GM19351 (cell line): ENCODE measurements around the gene CALY.

Source experiments
- ATAC-seq: cut with Tn5 transposase; IDR thresholded peaks from one replicate; pipeline ENCODE4 v1.9.1; 2021; ENCODE audit warnings: mild to moderate bottlenecking, moderate library complexity; ENCODE audit not compliant: unreplicated experiment

The CALY gene

DNA sequence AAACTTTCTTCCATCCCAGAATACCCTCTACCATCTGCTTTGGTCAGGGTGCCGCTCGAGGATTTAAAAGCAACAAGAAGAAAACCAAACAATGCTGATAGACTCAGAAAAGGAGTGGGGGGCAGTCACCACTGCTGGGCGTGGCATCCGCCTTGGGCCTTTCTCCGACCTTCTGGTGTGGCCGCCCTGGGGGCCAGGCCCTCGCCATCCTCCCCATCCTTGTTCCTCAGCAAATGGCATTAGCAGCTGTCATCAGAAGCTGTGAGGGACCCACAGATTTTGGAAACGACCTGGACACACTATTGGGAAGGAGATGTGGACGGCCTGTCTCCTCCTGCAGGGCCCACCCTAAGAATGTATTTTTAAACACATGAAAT lies 23.9 kb downstream of the CALY start:
- no peak for ATAC-seq

DNA sequence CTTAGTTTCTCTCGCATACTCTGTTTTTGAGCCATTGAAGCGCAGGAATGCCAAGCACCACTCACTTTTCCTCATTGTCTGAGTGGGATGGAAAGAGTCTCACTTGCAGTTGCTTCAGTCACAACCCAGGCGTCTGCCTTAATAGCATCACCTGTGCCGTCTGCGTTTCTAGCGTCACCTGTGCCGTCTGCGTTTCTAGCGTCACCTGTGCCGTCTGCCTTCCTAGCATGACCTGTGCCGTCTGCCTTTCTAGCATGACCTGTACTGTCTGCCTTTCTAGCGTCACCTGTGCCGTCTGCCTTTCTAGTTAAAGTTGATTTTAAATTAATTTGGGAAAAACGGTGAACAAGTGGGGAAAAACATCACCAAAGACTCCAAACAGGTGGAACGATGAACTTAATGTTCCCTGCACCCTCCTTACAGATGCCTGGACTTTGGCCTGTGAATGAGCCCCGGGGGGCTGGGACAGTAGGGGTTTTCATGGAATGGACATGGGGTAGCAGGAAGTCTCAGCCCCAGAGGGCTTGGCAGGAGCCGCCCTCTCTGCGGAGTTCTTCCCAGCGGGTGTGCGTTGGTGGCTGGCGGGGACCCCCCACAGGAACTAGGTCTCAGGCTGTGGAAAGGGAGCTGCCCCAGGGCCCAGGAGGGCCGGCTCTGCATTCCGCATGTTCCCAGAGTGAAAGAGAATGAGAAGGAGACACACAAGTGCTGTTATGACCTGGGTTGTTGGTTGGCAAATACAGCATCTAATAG lies 24.5 kb downstream of the CALY start:
- no peak for ATAC-seq

DNA sequence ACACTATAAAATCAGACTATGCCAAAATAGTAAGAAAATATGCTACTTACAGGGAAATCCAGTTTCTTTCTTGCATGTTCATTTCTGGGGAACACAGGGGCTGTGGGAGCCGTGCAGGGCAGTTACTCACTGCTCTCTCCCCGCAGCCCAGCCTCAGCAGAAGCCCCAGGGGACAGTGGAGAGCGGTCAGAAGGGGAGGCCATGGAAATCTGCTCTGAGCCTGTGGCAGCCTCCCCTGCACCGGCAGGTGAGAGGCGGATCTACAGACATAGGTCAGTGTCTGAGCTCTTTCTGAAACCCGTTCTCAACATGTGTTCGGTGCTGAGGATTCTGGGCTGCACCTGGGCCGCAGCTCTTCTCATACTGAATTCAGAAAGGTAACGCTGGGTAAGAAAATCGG lies 25.1 kb downstream of the CALY start:
- no peak for ATAC-seq

DNA sequence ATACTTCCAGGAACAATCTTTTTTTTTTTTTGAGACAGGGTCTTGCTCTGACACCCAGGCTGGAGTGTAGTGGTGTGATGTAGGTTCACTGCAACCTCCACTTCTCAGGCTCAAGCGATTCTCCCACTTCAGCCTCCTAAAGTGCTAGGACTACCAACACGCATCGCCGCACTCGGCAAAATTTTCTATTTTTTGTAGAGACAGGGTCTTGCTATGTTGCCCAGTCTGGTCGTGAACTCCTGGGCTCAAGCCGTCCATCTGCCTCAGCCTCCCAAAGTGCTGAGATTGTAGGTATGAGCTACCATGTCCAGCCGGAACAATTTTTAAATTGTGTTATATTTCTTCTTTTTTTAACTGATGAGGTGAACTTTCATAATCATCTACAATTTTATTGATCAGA lies 25.9 kb downstream of the CALY start:
- ATAC-seq: no peak

DNA sequence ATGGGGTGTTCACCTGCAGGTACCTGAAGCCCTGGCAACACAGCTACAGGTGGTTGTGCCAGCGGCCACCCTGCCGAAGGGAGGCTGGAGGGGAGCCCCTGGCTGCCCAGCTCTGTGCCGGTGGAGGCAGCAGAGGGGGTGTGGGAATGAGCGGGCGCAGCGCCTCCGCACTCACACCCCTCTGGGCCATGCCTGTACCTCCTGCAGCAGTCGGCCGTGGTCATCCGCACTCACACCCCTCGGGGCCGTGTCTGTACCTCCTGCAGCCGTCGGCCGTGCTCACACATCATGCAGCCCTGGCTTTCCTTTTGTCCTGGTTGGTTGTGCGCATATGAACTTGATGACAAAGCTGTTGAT lies 26.3 kb downstream of the CALY start:
- ATAC-seq: no peak

DNA sequence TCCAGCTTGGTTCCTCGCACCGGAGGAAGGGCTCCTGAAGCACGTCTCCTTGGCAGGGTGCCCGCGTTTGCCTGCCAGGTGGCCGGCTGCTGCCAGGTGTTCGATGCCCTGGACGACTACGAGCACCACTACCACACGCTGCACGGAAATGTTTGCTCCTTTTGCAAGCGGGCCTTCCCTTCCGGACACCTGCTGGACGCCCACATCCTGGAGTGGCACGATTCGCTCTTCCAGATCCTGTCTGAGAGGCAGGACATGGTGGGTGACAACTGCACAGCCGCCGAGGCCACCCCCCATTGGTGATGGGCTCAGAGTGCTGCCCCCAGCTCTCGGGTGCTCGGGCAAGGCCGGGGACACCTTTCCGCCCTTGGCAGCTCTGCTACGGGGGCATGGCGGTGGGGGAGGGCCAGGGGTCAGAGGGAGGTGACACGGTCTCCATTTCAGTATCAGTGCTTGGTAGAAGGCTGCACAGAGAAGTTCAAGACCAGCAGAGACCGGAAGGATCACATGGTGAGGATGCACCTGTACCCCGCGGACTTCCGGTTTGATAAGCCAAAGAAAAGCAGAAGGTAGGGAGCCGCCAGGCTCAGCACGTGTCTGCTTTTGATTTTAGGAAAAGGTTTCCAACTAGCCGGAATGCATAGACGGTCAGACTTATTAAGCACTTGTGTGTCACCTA lies 26.8 kb downstream of the CALY start:
- no peak for ATAC-seq

DNA sequence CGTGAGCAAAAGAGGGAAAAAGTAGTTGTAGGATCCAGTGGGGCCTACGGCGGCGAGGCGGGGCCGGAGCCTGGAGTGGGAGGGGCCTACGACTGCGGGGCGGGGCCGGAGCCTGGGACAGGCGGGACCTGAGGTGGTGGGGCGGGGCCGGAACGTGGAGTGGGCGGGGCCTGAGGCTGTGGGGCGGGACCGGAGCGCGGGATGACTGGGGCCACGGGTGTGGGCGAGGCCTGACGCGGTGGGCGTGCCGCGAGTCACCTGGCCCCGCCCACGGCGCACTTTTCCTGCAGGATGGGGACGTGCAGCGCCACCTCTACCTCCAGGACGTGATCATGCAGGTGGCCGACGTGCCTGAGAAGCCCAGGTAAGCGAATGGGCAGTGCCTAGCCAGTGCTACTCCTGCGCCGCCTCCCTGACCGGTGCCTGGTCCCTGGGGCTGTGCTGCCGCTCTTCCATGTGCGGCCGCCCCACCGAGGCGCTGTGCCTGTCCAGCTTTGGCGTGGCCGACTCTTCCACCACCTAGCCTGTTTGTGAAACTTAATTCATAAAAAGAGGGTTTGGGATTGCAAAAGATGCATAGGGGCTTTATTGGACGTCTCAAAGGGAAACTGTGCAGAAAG lies 27.5 kb downstream of the CALY start:
- peak; percentile 65 for ATAC-seq

DNA sequence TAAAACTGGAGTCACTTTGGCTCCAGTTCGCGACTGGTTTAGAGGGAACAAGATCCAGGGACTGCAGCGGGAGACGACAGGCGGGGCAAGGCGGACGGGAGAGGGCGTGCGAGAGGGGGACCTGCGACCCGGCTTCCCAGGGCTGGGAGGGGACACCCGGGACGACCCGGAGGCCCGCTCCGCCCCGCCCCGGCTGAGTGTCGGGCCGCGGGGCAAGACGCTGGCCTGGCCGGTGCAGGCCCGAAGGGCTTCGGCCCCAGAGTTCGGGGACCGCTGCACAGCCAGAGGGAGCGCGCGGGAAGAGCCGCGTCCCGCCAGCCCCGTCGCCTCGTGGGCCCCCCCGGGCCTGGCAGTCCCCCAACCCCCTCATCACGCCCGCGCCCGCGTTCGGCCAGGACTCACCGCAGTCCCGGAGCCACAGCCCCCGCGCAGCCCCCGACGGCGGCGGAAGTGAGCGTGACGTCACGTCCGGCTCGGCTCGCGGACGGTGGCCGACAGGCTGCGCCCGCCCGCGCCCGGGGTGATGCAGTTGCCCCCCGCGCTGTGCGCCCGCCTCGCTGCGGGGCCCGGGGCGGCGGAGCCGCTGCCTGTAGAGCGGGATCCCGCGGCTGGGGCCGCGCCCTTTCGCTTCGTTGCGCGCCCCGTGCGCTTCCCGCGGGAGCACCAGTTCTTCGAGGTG lies 28.1 kb downstream of the CALY start, which contains the start of the genes TUBGCP2 and ZNF511:
TUBGCP2 (minus strand) TSS at position 452 of the 679 bp plus-strand sequence. CDS start 5,931 bp downstream, outside the sequence.
ZNF511 (plus strand) TSS at position 494 of the 679 bp plus-strand sequence; CDS start at position 524, 30 bp downstream.
- peak; percentile 70 for ATAC-seq

DNA sequence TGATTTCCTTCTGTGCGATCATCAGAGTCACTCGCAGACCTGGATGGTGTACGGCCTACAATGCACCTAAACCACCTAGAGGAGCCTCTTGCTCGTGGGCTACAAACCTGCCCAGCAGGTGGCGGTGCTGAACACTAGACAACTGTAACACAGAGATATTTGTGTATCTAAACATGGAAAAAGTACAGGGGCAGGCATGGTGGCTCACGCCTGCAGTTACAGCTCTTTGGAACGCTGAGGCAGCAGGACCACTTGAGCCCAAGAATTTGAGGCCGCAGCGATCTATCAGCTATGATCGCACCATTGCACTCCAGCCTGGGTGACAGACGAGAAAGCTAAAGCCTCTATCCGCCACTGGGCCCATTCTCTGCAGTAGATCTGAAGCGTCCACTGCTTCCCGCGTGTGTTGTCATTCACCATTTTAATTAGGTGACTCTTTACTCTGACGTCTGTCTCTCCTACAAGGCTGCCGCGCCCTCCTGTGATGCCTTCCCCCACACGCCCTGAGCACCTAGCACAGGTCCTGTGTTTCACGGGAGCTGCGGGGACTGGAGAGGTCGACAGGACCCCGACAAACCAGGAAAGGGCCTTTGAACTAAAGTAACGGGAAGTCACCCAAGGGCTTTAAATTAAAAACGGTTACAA lies 28.8 kb downstream of the CALY start:
- ATAC-seq: peak; percentile 54

DNA sequence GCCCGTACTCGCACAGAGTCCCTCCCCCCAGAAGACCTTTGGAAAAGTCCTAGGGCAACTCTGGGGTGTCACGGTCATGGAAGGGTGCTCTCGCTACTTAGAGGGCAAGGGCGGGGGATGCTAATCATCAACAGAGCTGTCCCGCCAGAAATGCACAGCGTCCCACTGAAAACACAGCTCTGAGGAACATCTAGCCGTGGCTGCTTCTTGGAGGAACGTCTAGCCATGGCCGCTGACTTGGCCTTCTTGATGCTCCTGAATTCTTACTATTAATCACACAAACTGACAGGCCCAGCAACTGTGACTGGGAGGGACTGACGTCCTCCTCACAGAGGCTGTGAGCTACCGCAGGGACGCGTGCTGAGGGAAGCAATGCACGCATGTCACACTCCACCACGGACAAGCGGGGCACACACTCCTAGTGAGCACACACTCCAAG lies 29.7 kb downstream of the CALY start:
- ATAC-seq: no peak

DNA sequence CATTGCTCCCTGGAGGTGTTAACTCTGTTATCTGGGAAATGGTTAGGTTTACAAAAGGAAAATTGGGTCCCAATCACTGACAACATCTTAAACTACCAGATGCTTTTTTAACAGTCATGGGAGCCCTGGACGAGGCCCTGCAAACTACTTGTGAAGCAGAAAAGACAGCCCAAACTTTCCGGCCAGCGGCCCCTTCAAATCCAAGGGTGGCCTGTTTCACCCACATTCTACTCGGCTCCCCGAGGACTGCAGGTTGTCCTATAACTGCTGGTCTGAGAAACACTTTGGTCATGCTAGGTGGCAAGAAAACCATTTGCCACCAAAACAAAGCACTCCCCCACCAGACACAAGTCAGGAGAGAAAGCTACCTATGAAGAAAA lies 30.6 kb downstream of the CALY start:
- ATAC-seq: no peak

DNA sequence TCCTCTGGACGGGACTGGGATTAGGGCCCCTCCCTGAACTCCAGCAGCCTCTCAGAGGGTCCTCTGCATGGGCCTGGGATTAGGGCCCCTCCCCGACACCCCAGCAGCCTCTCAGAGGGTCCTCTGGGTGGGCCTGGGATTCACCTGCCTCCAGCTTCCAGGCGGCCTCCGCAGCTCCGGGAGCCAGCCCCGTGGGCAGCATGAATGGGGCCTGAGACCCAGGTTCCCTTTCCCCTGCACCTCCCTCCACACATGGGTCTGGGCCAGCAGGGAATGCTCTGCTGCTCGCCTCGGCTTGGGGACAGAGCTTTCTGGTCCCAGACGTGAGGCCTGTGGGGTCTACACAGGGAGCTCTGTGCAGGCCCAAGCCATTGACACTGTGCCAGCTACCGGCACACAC lies 33.5 kb downstream of the CALY start:
- no peak for ATAC-seq

DNA sequence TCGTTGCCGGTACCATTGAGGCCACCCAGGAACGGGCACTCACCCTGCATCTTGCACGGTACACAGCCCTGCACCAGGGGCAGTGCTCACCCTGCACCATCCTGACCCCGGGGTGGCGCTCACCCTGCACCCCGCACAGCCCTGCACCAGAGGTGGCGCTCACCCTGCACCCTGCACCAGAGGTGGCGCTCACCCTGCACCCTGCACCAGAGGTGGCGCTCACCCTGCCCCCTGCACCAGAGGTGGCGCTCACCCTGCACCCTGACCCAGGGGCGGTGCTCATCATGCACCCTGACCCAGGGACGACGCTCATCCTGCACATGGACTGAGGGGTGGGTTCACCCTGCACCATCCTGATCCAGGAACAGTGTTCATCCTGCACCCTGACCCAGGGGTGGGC lies 34.5 kb downstream of the CALY start:
- no peak for ATAC-seq

DNA sequence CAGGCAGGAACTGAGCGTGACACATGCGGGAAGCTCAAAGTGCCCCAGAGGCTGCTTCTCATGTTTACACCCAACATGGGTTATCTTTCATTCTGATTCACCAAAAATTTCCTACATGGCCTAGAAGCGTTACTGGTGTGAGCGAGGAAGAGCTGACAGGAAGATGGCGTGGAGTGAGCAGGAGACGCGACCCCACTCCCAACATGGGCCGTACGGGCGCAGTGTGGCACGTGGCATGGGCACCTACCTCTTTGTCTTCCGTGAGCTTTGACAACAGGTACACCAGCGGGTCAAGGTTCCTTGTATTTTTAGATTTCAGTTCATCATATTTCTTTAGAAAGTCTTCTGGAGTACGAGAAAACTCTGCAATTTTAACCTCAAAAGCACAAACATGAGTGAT lies 37.0 kb downstream of the CALY start:
- no peak for ATAC-seq

DNA sequence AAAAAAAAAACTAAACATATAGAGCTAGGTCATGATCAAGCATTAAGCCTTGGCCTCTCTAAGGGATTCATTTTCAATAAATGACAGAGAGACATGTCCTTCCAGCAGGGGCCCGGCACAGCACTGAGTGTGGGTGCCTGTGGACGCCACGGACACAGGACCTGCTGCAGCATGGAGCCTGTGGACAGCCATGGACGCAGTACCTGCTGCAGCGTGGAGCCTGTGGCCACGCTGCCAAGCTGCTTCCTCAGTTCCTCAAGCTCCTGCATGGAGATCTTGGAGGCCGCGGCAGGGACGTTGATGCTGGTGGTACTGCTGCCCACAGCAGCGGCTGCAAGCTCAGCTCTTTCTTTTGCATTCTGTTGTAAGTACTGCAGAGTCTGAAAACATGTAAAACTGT lies 37.5 kb downstream of the CALY start:
- ATAC-seq: no peak

DNA sequence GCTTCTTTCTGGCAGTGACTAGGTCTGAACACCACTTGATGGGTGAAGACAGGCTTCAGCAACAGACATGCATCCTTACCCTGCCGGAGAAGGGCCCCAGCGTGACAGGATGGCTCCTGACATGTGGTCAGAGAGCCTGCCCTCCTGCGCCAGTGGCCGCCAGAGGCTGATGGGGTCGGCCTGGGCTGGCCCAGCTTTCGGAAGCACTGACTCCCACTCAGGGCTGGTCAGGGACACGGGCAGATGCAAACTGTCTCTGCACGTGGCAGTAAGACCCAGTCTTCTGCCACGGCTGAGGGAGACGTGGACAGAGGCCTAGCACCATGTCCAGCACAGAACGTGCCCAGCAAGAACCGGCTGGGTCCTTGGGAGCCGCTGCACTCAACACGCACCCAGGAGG lies 38.2 kb downstream of the CALY start:
- no peak for ATAC-seq

DNA sequence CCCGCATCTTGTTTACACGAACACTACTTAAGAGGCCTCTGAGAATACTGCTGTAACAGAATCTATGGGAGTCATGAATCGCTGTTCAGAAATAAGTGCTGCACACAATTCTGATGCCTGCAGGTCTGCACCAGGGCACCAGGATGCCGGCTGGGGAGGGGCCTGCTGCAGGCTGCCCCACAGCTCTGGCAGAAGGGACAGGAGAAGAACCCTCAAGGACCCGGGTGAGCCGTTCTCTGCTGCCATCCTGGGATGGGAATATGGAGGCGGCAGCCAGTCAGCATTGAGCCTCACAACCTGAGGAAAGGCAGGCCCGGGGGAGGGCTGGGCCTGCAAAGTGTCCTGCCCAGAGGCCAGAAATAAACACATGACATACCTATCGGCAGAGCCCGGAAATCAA lies 39.2 kb downstream of the CALY start:
- ATAC-seq: no peak

DNA sequence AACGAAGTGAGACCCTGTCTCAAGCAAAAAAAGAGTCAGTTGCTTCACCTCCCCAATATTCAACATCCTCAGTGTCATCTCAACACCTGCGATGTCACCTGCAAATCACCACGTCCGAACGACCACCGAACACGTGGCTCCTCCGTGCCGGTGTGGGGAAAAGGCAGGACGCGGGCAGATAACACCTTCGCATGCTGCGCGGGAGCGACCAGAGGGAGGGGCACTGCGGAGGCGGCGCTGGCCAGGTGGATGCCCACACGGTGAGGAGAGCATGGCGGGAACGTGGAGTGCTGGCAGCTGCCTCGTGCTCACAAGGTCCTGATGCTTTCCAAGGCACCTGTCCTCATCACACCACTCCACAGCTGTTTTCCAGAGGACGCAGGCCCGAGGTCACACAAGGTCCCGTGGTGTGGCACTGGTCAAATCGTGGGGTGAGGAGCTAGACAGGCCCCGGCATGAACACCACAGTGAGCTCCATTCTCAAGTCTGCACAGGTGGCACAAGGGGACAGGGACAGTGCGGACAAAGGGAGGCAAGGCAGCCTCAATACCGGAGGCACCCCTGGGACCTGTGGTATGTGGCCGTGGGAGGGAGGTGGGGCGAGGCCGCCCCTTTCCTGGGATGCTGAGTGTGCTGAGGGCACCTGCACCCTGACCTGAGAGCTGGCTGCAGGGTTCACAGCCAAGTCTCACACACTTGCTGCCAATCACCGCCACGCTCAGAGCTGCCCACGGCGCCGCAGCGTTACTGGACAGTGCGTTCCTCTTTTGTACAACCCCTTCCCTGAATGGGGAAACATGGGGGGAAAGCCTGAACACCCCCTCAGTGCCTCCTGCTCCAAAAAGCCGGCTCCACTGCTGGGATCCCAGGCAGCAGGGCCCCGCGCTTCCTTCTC lies 41.0 kb downstream of the CALY start:
- ATAC-seq: no peak

DNA sequence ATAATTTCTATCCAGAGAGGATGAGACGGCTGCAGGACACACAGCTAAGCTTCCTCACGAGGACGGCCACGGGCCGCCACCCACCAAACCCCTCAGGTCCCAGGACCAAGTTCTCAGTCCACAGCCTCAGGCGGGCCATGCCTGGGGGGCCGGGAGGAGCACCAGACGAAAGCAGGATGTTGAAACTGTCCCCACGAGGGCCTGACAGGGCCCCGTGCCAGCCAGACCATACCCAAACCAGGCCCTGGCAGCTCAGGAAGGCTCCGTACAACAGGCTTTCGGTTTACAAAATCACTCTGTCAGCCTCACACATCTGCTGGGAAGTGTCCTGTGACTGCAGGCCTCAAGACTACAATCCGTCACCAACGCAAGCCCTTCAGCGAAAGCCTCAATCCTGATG lies 42.5 kb downstream of the CALY start:
- ATAC-seq: no peak

DNA sequence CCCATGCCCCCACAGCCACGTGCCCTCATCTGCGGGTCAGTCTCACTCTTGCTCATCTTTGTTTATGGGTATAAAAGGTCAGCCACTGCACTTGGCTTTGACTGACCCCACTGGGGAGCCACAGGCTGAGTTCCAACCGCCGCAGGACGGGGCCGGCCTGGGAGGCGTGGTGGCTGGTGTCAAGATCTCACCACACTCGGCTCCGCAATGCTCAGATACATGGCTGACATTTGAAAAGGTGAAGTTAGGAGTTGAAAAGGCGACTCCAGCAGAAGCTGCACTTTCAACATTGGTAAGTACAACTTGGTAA lies 42.9 kb downstream of the CALY start:
- ATAC-seq: no peak
